Panc1 (cell line): ENCODE measurements around the gene SLC11A2. TPM values are rescaled to one million over a fixed set of nuclear protein-coding genes. Genes with fewer than 3 reads are reported as not detected.

Experiments
- ATAC-seq: fragments of 200-7000 bp; cut with Tn5 transposase; 2 replicates; pipeline ENCODE4 v1.9.1; 2020; ENCODE audit warnings: mild to moderate bottlenecking, moderate library complexity
- BruUV-seq: library from RNA; stranded (reverse); fragments of 400-500 nt; replicated peaks from 2 replicates; lab custom pipeline; 2021; lab: Mats Ljungman, UMichigan
- CTCF ChIA-PET: fragments of 300-600 bp; sonication (Branson Sonifier 250); formaldehyde crosslinking; loops from one replicate; lab custom pipeline; 2022; ENCODE audit warnings: antibody characterized with exemption; lab: Charles Lee
- POLR2A ChIA-PET: fragments of 300-600 bp; sonication (Branson Sonifier 250); formaldehyde crosslinking; loops from one replicate; lab custom pipeline; 2022; ENCODE audit warnings: antibody characterized with exemption; lab: Charles Lee
- DNase-seq: peaks from one replicate; pipeline ENCODE4 v3.0.0-alpha.2; 2010; ENCODE audit warnings: low read depth, low spot score
- H3K27ac ChIP-seq: 2 replicates; pipeline ENCODE4 v1.5.1; 2011; ENCODE audit warnings: mild to moderate bottlenecking, low read length, inconsistent platforms
- H3K27me3 ChIP-seq: fragments of 200-500 bp; sonication (Bioruptor generic); 2 replicates; pipeline ENCODE4 v1.6.0; 2014; ENCODE audit warnings: low read length, inconsistent platforms; ENCODE audit not compliant: control insufficient read depth, insufficient read depth
- H3K36me3 ChIP-seq: fragments of 200-500 bp; sonication (Bioruptor generic); 2 replicates; pipeline ENCODE4 v1.5.1; 2014; ENCODE audit warnings: inconsistent platforms, mild to moderate bottlenecking, low read length, moderate library complexity; ENCODE audit not compliant: control insufficient read depth, insufficient read depth
- H3K4me1 ChIP-seq: 2 replicates; pipeline ENCODE4 v1.5.1; 2011; ENCODE audit warnings: inconsistent platforms, mild to moderate bottlenecking, low read length, moderate library complexity; ENCODE audit not compliant: control insufficient read depth, insufficient read depth
- H3K4me3 ChIP-seq, 2 experiments: 2 replicates each; pipeline ENCODE4 v1.5.1; 2011 to 2012; ENCODE audit warnings: low read depth in 2 of 2, low read length in 2 of 2, mild to moderate bottlenecking in 2 of 2, inconsistent platforms in 1 of 2, moderate library complexity in 1 of 2
- H3K9me3 ChIP-seq: fragments of 200-500 bp; sonication (Bioruptor generic); 2 replicates; pipeline ENCODE4 v1.5.1; 2014; ENCODE audit warnings: low read depth, mild to moderate bottlenecking, inconsistent platforms, low read length, moderate library complexity; ENCODE audit not compliant: control insufficient read depth, insufficient read depth
- POLR2AphosphoS5 ChIP-seq: IDR thresholded peaks from 2 replicates; pipeline ENCODE4 v1.6.1; 2012; ENCODE audit warnings: mild to moderate bottlenecking, low read depth, low read length, moderate library complexity
- SIN3A ChIP-seq: IDR thresholded peaks from 2 replicates; pipeline ENCODE4 v1.6.1; 2012; ENCODE audit warnings: low read depth, mild to moderate bottlenecking, low read length, moderate library complexity, borderline replicate concordance; ENCODE audit not compliant: insufficient read depth
- TCF7L2 ChIP-seq: IDR thresholded peaks from 2 replicates; pipeline ENCODE4 v1.6.1; 2011; ENCODE audit warnings: mild to moderate bottlenecking, low read depth, low read length, inconsistent platforms
- in situ Hi-C: cut with HindIII; loops from 2 replicates; pipeline ENCODE4 v1.10.0; 2016; ENCODE audit warnings: low sequenced_read_pairs, low pct_unique_long_range_greater_than_20kb
- intact Hi-C: fragments of 100-400 bp; cut with micrococcal nuclease; formaldehyde crosslinking; loops from one replicate; pipeline ENCODE4 v1.10.0; 2022; ENCODE audit not compliant: unreplicated experiment
- total RNA-seq: library from RNA; stranded (reverse); gene quantifications from one replicate; pipeline ENCODE4 v1.2.1, GENCODE V29; 2021; ENCODE audit not compliant: unreplicated experiment
- TF ChIP-seq, protein P1 (sequence below), 2 experiments: IDR thresholded peaks; 2 replicates each; pipeline ENCODE4 v1.6.1; 2011 to 2012; ENCODE audit warnings: low read depth in 2 of 2, control low read depth in 1 of 2, low read length in 1 of 2, mild to moderate bottlenecking in 1 of 2, moderate library complexity in 1 of 2; ENCODE audit not compliant: insufficient read depth in 1 of 2
- TF ChIP-seq, protein P2 (sequence below): fragments of 450-650 bp; IDR thresholded peaks from 2 replicates; pipeline ENCODE4 v1.5.1; 2017; ENCODE audit warnings: mild to moderate bottlenecking

The SLC11A2 gene
- total RNA-seq, 1 experiment from 2014 or later = 59.9 TPM

GRCh38 chr12:50960130-50960529 is 66.1 kb downstream of the SLC11A2 start:
- in situ Hi-C loops (no loop called here), intact Hi-C loops (no loop called here)
- no peaks in the 10 kb centered on the region for H3K4me1 ChIP-seq
- no peaks in the 10 kb centered on the region for H3K27me3 ChIP-seq
- no TSS peak for BruUV-seq
- H3K9me3 ChIP-seq = no peaks in the 10 kb centered on the region
- TF ChIP-seq SIN3A (no peak), POLR2AphosphoS5 (no peak), TCF7L2 (no peak)
- TF ChIP-seq, protein P1, sequence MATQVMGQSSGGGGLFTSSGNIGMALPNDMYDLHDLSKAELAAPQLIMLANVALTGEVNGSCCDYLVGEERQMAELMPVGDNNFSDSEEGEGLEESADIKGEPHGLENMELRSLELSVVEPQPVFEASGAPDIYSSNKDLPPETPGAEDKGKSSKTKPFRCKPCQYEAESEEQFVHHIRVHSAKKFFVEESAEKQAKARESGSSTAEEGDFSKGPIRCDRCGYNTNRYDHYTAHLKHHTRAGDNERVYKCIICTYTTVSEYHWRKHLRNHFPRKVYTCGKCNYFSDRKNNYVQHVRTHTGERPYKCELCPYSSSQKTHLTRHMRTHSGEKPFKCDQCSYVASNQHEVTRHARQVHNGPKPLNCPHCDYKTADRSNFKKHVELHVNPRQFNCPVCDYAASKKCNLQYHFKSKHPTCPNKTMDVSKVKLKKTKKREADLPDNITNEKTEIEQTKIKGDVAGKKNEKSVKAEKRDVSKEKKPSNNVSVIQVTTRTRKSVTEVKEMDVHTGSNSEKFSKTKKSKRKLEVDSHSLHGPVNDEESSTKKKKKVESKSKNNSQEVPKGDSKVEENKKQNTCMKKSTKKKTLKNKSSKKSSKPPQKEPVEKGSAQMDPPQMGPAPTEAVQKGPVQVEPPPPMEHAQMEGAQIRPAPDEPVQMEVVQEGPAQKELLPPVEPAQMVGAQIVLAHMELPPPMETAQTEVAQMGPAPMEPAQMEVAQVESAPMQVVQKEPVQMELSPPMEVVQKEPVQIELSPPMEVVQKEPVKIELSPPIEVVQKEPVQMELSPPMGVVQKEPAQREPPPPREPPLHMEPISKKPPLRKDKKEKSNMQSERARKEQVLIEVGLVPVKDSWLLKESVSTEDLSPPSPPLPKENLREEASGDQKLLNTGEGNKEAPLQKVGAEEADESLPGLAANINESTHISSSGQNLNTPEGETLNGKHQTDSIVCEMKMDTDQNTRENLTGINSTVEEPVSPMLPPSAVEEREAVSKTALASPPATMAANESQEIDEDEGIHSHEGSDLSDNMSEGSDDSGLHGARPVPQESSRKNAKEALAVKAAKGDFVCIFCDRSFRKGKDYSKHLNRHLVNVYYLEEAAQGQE (IDR thresholded peaks at IDR 0.05; ENCODE audit: insufficient read depth in 1 of 2, low read depth in 2 of 2, low read length in 1 of 2) = no peak
- TF ChIP-seq, protein P2, sequence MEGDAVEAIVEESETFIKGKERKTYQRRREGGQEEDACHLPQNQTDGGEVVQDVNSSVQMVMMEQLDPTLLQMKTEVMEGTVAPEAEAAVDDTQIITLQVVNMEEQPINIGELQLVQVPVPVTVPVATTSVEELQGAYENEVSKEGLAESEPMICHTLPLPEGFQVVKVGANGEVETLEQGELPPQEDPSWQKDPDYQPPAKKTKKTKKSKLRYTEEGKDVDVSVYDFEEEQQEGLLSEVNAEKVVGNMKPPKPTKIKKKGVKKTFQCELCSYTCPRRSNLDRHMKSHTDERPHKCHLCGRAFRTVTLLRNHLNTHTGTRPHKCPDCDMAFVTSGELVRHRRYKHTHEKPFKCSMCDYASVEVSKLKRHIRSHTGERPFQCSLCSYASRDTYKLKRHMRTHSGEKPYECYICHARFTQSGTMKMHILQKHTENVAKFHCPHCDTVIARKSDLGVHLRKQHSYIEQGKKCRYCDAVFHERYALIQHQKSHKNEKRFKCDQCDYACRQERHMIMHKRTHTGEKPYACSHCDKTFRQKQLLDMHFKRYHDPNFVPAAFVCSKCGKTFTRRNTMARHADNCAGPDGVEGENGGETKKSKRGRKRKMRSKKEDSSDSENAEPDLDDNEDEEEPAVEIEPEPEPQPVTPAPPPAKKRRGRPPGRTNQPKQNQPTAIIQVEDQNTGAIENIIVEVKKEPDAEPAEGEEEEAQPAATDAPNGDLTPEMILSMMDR = no peak
- DNase-seq = no peak
- ChIA-PET POLR2A (no interaction called here), CTCF (no interaction called here)
- no peak for ATAC-seq
- H3K27ac ChIP-seq = no peak overlapping the region
- no peak overlapping the region for H3K4me3 ChIP-seq
- H3K36me3 ChIP-seq = no peaks in the 10 kb centered on the region

GRCh38 chr12:50955697-50956096 is 70.5 kb downstream of the SLC11A2 start:
- Histone ChIP-seq H3K27me3 (no peaks in the 10 kb centered on the region), H3K36me3 (no peaks in the 10 kb centered on the region), H3K27ac (no peak overlapping the region), H3K9me3 (no peaks in the 10 kb centered on the region), H3K4me1 (no peaks in the 10 kb centered on the region), H3K4me3 (no peak overlapping the region)
- DNase-seq (no peak), ATAC-seq (no peak)
- ChIA-PET CTCF (no interaction called here), POLR2A (no interaction called here)
- TF ChIP-seq TCF7L2 = no peak
- TF ChIP-seq SIN3A = no peak
- TF ChIP-seq POLR2AphosphoS5 = no peak
- TF ChIP-seq, protein P2 = no peak
- TF ChIP-seq, protein P1 (IDR thresholded peaks at IDR 0.05; ENCODE audit: insufficient read depth in 1 of 2, low read depth in 2 of 2, low read length in 1 of 2) = no peak
- in situ Hi-C loops (no loop called here), intact Hi-C loops (no loop called here)
- no TSS peak for BruUV-seq
